Endothelial cell of umbilical vein (primary cell): ENCODE results near the gene PLEKHB1. TPM values are rescaled to one million over a fixed set of nuclear protein-coding genes. Genes with fewer than 3 reads are reported as not detected.

Experiments
- BruUV-seq: library from RNA; stranded (reverse); fragments of 400-500 nt; replicated peaks from 2 replicates; lab custom pipeline; 2021; lab: Mats Ljungman, UMichigan
- CTCF ChIA-PET: fragments of 300-600, 350-600 bp; sonication (Branson Sonifier 250); formaldehyde crosslinking; loops from one replicate; lab custom pipeline; 2021; ENCODE audit warnings: antibody characterized with exemption, inconsistent platforms; lab: Charles Lee
- POLR2A ChIA-PET: fragments of 300-600, 350-600 bp; sonication (Branson Sonifier 250); formaldehyde crosslinking; loops from one replicate; lab custom pipeline; 2021; ENCODE audit warnings: antibody characterized with exemption, inconsistent platforms; lab: Charles Lee
- DNase-seq: peaks from one replicate; pipeline ENCODE4 v3.0.0-alpha.2; 2011; ENCODE audit warnings: low read depth, low spot score
- FAIRE-seq: peaks from 2 replicates; lab custom pipeline; 2011; peaks lifted over from hg19 to GRCh38; lab: Jason Lieb, UNC
- H2AFZ ChIP-seq: 2 replicates; pipeline ENCODE4 v1.6.0; 2012; ENCODE audit warnings: low read depth, low read length, control low read depth, inconsistent platforms
- H3K27ac ChIP-seq: 2 replicates; pipeline ENCODE4 v1.5.1; 2011; ENCODE audit warnings: low read depth, mild to moderate bottlenecking, control low read depth, low read length, moderate library complexity; ENCODE audit not compliant: insufficient read depth
- H3K27me3 ChIP-seq, 2 experiments: 2 replicates each; pipeline versions ENCODE4 v1.6.0 to v1.6.1; 2011; ENCODE audit warnings: low read length in 2 of 2, mixed read lengths in 1 of 2; ENCODE audit not compliant: control insufficient read depth in 2 of 2, insufficient read depth in 2 of 2
- H3K36me3 ChIP-seq, 2 experiments: 2 replicates in 1 of 2; 3 replicates in 1 of 2; pipeline ENCODE4 v1.5.1; 2011; ENCODE audit warnings: low read length in 2 of 2, mild to moderate bottlenecking in 1 of 2, moderate library complexity in 1 of 2; ENCODE audit not compliant: control insufficient read depth in 2 of 2, insufficient read depth in 2 of 2; ENCODE audit errors: extremely low read depth in 1 of 2
- H3K4me1 ChIP-seq: 3 replicates; pipeline ENCODE4 v1.5.1; 2011; ENCODE audit warnings: mild to moderate bottlenecking, low read length; ENCODE audit not compliant: control insufficient read depth, insufficient read depth; ENCODE audit errors: extremely low read depth
- H3K4me2 ChIP-seq: 2 replicates; pipeline ENCODE4 v1.6.1; 2011; ENCODE audit warnings: low read length, control low read depth, mixed read lengths; ENCODE audit not compliant: insufficient read depth
- H3K4me3 ChIP-seq, 3 experiments: fragments of 200-600 bp in 1 of 3; sonication (generic), shearing (Covaris generic) in 1 of 3; replicated peaks in 1 of 3; 2 replicates each; pipeline ENCODE4 v1.5.1; 2011 to 2016; ENCODE audit warnings: control low read depth in 3 of 3, low read length in 3 of 3, mild to moderate bottlenecking in 2 of 3, inconsistent platforms in 1 of 3, low read depth in 1 of 3, moderate library complexity in 1 of 3; ENCODE audit not compliant: insufficient read depth in 1 of 3
- H3K79me2 ChIP-seq: 2 replicates; pipeline ENCODE4 v1.6.0; 2012; ENCODE audit warnings: low read length, inconsistent platforms; ENCODE audit not compliant: control insufficient read depth, insufficient read depth
- H3K9ac ChIP-seq: replicated peaks from 2 replicates; pipeline ENCODE3; 2011; ENCODE audit warnings: low read length, control low read depth; ENCODE audit not compliant: insufficient read depth; ENCODE audit errors: extremely low read depth
- H3K9me1 ChIP-seq: replicated peaks from 3 replicates; pipeline ENCODE4 v1.6.0; 2011; ENCODE audit warnings: mild to moderate bottlenecking, low read length; ENCODE audit not compliant: control insufficient read depth, insufficient read depth; ENCODE audit errors: extremely low read depth
- H3K9me3 ChIP-seq: replicated peaks from 2 replicates; pipeline ENCODE4 v1.5.1; 2012; ENCODE audit warnings: low read length, inconsistent platforms; ENCODE audit not compliant: control insufficient read depth, insufficient read depth
- H4K20me1 ChIP-seq: replicated peaks from 2 replicates; pipeline ENCODE3; 2011; ENCODE audit warnings: mild to moderate bottlenecking, low read length; ENCODE audit not compliant: control insufficient read depth, insufficient read depth; ENCODE audit errors: extremely low read depth
- CTCF ChIP-seq, 2 donors: IDR thresholded peaks; 1 replicate in 1 of 2; 2 replicates in 1 of 2; pipeline ENCODE4 v1.5.1; 2011; ENCODE audit warnings: low read length in 2 of 2, mild to moderate bottlenecking in 2 of 2, moderate library complexity in 2 of 2, control low read depth in 1 of 2, inconsistent platforms in 1 of 2, low read depth in 1 of 2; ENCODE audit not compliant: insufficient read depth in 1 of 2; ENCODE audit errors: extremely low read depth in 1 of 2
- EZH2 ChIP-seq: IDR thresholded peaks from 2 replicates; pipeline ENCODE4 v1.6.1; 2012; ENCODE audit warnings: borderline replicate concordance, low read depth, mild to moderate bottlenecking, moderate library complexity, low read length, inconsistent platforms; ENCODE audit not compliant: severe bottlenecking
- GATA2 ChIP-seq: IDR thresholded peaks from 2 replicates; pipeline ENCODE4 v1.7.0; 2011; ENCODE audit warnings: low read depth, mild to moderate bottlenecking, moderate library complexity, mixed read lengths, low read length; ENCODE audit not compliant: insufficient read length, insufficient read depth
- JUN ChIP-seq: IDR thresholded peaks from 2 replicates; pipeline ENCODE4 v1.6.1; 2011; ENCODE audit warnings: borderline replicate concordance, low read depth; ENCODE audit not compliant: insufficient read length, insufficient read depth
- MAX ChIP-seq: IDR thresholded peaks from 2 replicates; pipeline ENCODE4 v1.6.1; 2011; ENCODE audit not compliant: insufficient read depth, insufficient read length
- MYC ChIP-seq: IDR thresholded peaks from one replicate; pipeline ENCODE4 v1.6.1; 2011; ENCODE audit warnings: mild to moderate bottlenecking, low read depth, low read length
- POLR2A ChIP-seq: IDR thresholded peaks from 2 replicates; pipeline ENCODE4 v1.6.1; 2012; ENCODE audit warnings: low read depth, mild to moderate bottlenecking, control low read depth, low read length
- dilution Hi-C: fragments of 300-500 bp; cut with MboI; formaldehyde crosslinking; loops from one replicate; pipeline ENCODE4 v1.15.0; 2019; ENCODE audit warnings: low sequenced_read_pairs; ENCODE audit not compliant: extremely low pct_ligation_motif_present
- intact Hi-C: fragments of 100-400 bp; cut with micrococcal nuclease; formaldehyde crosslinking; loops from one replicate; pipeline ENCODE4 v1.10.0; 2022
- polyA plus RNA-seq, 4 experiments: library from polyadenylated mRNA; depleted of rRNA in 3 of 4; stranded (reverse) in 3 of 4; unstranded in 1 of 4; fragments of >200 nt; gene quantifications; 2 replicates each; pipeline versions ENCODE4 v1.2.1 to v1.2.3, GENCODE V29; 2011 to 2012; ENCODE audit warnings: missing spikeins in 1 of 4
- total RNA-seq: library from RNA; stranded (reverse); gene quantifications from 2 replicates; pipeline ENCODE4 v1.2.3, GENCODE V29; 2021

The PLEKHB1 gene
- total and polyA plus RNA-seq, 2 donors (not counting 3 experiments of a cell fraction or from before 2014, with no cell fraction given): 0.75 to 0.99 TPM

GRCh38 chr11:73625696-73626318 is 20.6 kb upstream of the PLEKHB1 start:
- intact Hi-C loops: loop anchor here (1.0 to 10.0 kb wide), 3 partner anchors 35 to 221 kb away; no protein-coding TSS in a partner anchor
- H3K4me3 ChIP-seq: no peak overlapping the region

More at GRCh38 chr11:73625696-73626318, 20.6 kb upstream of the PLEKHB1 start:
- no peaks in the 10 kb centered on the region for H3K4me1 ChIP-seq
- dilution Hi-C loops: no loop called here
- no peaks in the 10 kb centered on the region for H3K9me1 ChIP-seq
- H3K4me2 ChIP-seq: no peak overlapping the region
- H3K27ac ChIP-seq: no peak overlapping the region
- no peak overlapping the region for H3K9ac ChIP-seq
- no peaks in the 10 kb centered on the region for H3K36me3 ChIP-seq
- peak overlapping the region; percentile 75 for H2AFZ ChIP-seq
- H4K20me1 ChIP-seq: no peaks in the 10 kb centered on the region
- no peak for TF ChIP-seq EZH2
- TF ChIP-seq MYC: no peak
- TF ChIP-seq JUN: no peak
- peak; percentile 84 to 85 for TF ChIP-seq CTCF (IDR thresholded peaks at IDR 0.05; ENCODE audit: extremely low read depth in 1 of 2, insufficient read depth in 1 of 2, low read depth in 1 of 2, low read length in 2 of 2)
- TF ChIP-seq POLR2A: no peak
- TF ChIP-seq MAX: no peak
- TF ChIP-seq GATA2: no peak
- CTCF ChIA-PET: interaction anchor here (0.6 to 7.6 kb wide), 90 partner anchors 9 to 318 kb away, joined by 3 to 243 read pairs (median 4); partner anchors contain the start of genes FAM168A, MRPL48, PLEKHB1 and RAB6A
- DNase-seq (peak; percentile 74), FAIRE-seq (peak; percentile 96)
- H3K27me3 ChIP-seq: peaks cover 9 to 12% of the 10 kb centered on the region in 2 experiments
- H3K9me3 ChIP-seq: no peaks in the 10 kb centered on the region
- no TSS peak for BruUV-seq
- POLR2A ChIA-PET: interaction anchor here (0.6 to 1.0 kb wide), 2 partner anchors 22 to 126 kb away, joined by 3 to 4 read pairs; no protein-coding TSS in a partner anchor
- no peaks in the 10 kb centered on the region for H3K79me2 ChIP-seq
